ENCODE data around the gene ZNF32. TPM values are rescaled to one million over a fixed set of nuclear protein-coding genes. Genes with fewer than 3 reads are reported as not detected.
A peak's percentile ranks its signal among the peaks of the same experiment; 100 is the strongest.

The ZNF32 gene
- total and polyA plus RNA-seq, 2 experiments from 2014 or later = 15.8 to 26.1 TPM

DNA sequence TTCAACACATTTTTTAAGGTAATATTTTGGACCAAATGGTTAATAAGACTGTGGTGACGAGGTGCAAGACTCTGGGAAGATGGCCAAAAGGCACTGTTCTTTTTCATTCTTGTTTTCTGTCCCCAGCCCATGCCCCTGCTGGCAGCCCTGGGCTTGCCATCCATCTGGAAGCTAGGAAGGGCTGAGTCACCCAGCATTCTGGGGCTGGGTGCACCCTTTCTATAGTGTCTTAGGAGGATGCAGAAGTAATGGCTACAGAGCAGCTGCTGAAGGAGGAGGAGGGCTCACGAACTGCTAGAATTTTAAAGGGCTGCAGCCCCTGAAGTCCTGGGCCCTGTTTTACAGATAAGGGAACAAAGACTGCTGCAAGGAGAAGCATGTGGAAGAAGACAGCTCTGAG, 42.8 kb upstream of the ZNF32 start (continued):
- TF ChIP-seq, protein P1, sequence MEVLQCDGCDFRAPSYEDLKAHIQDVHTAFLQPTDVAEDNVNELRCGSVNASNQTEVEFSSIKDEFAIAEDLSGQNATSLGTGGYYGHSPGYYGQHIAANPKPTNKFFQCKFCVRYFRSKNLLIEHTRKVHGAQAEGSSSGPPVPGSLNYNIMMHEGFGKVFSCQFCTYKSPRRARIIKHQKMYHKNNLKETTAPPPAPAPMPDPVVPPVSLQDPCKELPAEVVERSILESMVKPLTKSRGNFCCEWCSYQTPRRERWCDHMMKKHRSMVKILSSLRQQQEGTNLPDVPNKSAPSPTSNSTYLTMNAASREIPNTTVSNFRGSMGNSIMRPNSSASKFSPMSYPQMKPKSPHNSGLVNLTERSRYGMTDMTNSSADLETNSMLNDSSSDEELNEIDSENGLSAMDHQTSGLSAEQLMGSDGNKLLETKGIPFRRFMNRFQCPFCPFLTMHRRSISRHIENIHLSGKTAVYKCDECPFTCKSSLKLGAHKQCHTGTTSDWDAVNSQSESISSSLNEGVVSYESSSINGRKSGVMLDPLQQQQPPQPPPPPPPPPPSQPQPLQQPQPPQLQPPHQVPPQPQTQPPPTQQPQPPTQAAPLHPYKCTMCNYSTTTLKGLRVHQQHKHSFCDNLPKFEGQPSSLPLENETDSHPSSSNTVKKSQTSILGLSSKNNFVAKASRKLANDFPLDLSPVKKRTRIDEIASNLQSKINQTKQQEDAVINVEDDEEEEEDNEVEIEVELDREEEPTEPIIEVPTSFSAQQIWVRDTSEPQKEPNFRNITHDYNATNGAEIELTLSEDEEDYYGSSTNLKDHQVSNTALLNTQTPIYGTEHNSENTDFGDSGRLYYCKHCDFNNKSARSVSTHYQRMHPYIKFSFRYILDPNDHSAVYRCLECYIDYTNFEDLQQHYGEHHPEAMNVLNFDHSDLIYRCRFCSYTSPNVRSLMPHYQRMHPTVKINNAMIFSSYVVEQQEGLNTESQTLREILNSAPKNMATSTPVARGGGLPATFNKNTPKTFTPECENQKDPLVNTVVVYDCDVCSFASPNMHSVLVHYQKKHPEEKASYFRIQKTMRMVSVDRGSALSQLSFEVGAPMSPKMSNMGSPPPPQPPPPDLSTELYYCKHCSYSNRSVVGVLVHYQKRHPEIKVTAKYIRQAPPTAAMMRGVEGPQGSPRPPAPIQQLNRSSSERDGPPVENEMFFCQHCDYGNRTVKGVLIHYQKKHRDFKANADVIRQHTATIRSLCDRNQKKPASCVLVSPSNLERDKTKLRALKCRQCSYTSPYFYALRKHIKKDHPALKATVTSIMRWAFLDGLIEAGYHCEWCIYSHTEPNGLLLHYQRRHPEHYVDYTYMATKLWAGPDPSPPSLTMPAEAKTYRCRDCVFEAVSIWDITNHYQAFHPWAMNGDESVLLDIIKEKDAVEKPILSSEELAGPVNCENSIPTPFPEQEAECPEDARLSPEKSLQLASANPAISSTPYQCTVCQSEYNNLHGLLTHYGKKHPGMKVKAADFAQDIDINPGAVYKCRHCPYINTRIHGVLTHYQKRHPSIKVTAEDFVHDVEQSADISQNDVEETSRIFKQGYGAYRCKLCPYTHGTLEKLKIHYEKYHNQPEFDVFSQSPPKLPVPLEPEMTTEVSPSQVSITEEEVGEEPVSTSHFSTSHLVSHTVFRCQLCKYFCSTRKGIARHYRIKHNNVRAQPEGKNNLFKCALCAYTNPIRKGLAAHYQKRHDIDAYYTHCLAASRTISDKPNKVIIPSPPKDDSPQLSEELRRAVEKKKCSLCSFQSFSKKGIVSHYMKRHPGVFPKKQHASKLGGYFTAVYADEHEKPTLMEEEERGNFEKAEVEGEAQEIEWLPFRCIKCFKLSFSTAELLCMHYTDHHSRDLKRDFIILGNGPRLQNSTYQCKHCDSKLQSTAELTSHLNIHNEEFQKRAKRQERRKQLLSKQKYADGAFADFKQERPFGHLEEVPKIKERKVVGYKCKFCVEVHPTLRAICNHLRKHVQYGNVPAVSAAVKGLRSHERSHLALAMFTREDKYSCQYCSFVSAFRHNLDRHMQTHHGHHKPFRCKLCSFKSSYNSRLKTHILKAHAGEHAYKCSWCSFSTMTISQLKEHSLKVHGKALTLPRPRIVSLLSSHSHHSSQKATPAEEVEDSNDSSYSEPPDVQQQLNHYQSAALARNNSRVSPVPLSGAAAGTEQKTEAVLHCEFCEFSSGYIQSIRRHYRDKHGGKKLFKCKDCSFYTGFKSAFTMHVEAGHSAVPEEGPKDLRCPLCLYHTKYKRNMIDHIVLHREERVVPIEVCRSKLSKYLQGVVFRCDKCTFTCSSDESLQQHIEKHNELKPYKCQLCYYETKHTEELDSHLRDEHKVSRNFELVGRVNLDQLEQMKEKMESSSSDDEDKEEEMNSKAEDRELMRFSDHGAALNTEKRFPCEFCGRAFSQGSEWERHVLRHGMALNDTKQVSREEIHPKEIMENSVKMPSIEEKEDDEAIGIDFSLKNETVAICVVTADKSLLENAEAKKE (CRISPR knock-in tag; IDR thresholded peaks at IDR 0.05) = no peak
- TF ChIP-seq STAT1 (IDR thresholded peaks at IDR 0.05; ENCODE audit: unreplicated experiment) = no peak

DNA sequence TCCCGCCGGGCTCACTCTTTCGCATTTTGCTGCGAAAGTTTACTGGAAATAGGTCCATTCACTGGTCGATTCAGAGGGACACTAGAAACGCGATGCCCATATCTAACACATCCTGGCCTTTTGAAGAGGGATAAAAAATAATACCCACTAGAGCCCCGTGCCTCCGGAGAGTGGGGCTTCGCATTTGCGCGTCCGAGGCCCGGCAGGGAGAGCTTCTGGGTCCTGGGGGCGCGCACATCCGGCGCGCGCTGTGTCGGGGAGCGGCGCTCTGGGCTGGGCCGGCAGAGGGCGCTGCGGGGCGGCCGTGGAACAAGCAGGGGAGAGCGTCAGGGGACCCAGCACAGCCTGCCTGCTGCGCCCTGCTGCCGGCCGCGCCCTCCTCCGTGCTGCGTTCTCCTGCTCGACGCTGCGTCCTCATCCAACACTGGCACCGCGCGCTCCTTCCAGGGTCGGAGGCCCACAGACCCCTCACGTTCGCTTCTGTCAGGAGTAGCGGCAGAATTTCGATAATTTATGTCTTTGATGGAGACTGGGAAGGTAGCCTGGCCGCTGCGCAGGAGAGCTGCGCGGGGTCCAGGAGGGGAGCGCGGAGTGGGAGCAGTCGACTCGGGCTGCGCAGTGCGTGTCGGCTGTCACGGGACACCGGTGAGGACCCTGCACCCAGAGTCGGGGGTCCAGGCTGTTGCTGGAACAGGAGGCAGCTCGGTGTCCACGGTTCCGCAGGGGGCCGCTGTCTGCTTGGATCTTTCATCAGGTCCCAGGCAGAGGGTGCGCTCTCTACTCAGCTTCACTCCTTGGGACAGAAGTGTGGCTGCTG, 41.5 kb upstream of the ZNF32 start:
- Mint-ChIP-seq H3K27ac (no peak overlapping the region), H3K36me3 (ENCODE audit: low read depth) (no peaks in the 10 kb centered on the region; the same call in 2 of the 3 replicates), H3K4me3 (peak overlapping the region; percentile 80), H3K27me3 (ENCODE audit: insufficient read depth, low read depth, poor library complexity) (peaks cover 33% of the 10 kb centered on the region), H3K9me3 (no peaks in the 10 kb centered on the region; the same call in 1 of the 3 replicates), H3K4me1 (no peaks in the 10 kb centered on the region; the same call in 2 of the 3 replicates)
- Histone ChIP-seq H3K27ac (ENCODE audit: low read depth) (no peak overlapping the region), H3K4me3 (peak overlapping the region; percentile 83), H3K27me3 (ENCODE audit: insufficient read depth) (peaks cover 40% of the 10 kb centered on the region), H3F3A (replicated peaks; ENCODE audit: low read depth) (no peaks in the 10 kb centered on the region), H3K79me2 (replicated peaks; ENCODE audit: insufficient read depth) (no peaks in the 10 kb centered on the region), H2AFZ (peak overlapping the region; percentile 100), H3K9me2 (ENCODE audit: insufficient read depth) (0 out of 2 replicates have a peak, but pooled peaks cover 3% of the 10 kb centered on the region), H3K4me2 (peak overlapping the region; percentile 96), H4K20me1 (replicated peaks; ENCODE audit: insufficient read depth) (no peaks in the 10 kb centered on the region), H3K4me1 (ENCODE audit: insufficient read depth) (no peaks in the 10 kb centered on the region), H3K36me3 (ENCODE audit: insufficient read depth) (no peaks in the 10 kb centered on the region)
- ATAC-seq = peak; percentile 94
- DNase-seq (ENCODE audit: low spot score) = peak; percentile 85
- TF ChIP-seq, protein P2, sequence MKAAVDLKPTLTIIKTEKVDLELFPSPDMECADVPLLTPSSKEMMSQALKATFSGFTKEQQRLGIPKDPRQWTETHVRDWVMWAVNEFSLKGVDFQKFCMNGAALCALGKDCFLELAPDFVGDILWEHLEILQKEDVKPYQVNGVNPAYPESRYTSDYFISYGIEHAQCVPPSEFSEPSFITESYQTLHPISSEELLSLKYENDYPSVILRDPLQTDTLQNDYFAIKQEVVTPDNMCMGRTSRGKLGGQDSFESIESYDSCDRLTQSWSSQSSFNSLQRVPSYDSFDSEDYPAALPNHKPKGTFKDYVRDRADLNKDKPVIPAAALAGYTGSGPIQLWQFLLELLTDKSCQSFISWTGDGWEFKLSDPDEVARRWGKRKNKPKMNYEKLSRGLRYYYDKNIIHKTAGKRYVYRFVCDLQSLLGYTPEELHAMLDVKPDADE (IDR thresholded peaks at IDR 0.05) = peak; percentile 53; the same call in 1 of the 2 replicates
- TF ChIP-seq ZNF331 (CRISPR knock-in tag; IDR thresholded peaks at IDR 0.05; ENCODE audit: low read depth) (no peak), JUNB (IDR thresholded peaks at IDR 0.05; ENCODE audit: unreplicated experiment) (no peak)
- TF ChIP-seq, protein P3, sequence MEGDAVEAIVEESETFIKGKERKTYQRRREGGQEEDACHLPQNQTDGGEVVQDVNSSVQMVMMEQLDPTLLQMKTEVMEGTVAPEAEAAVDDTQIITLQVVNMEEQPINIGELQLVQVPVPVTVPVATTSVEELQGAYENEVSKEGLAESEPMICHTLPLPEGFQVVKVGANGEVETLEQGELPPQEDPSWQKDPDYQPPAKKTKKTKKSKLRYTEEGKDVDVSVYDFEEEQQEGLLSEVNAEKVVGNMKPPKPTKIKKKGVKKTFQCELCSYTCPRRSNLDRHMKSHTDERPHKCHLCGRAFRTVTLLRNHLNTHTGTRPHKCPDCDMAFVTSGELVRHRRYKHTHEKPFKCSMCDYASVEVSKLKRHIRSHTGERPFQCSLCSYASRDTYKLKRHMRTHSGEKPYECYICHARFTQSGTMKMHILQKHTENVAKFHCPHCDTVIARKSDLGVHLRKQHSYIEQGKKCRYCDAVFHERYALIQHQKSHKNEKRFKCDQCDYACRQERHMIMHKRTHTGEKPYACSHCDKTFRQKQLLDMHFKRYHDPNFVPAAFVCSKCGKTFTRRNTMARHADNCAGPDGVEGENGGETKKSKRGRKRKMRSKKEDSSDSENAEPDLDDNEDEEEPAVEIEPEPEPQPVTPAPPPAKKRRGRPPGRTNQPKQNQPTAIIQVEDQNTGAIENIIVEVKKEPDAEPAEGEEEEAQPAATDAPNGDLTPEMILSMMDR (conservative IDR thresholded peaks at IDR 0.05; ENCODE audit: low read depth in 2 of 2) = peak; percentile 68 to 86
